ENCODE data around the gene DDX39A. TPM values are rescaled to one million over a fixed set of nuclear protein-coding genes. Genes with fewer than 3 reads are reported as not detected.
A peak's percentile ranks its signal among the peaks of the same experiment; 100 is the strongest.
"Not testable (repeated sequence)": the region's sequence is repeated elsewhere in the genome, so short reads cannot be mapped to it uniquely, and the experiment has no call there.

Gene DDX39A
- 100 to 1,000 TPM; 232 to 269 TPM for total RNA-seq

GRCh38 chr19:14419106-14419813 lies at the start of gene DDX39A:
TSS of gene DDX39A (minus strand) at chr19:14419341. CDS start at chr19:14413220, 6,121 bp downstream.
- CTCF ChIA-PET: interaction anchor here (1.0 to 1.5 kb wide), 7 partner anchors 12 to 283 kb away, joined by 3 to 16 read pairs (median 4); partner anchors contain the start of genes ASF1B and PKN1
- H3K4me1 Mint-ChIP-seq: peaks cover 37% of the 10 kb centered on the region

DNA sequence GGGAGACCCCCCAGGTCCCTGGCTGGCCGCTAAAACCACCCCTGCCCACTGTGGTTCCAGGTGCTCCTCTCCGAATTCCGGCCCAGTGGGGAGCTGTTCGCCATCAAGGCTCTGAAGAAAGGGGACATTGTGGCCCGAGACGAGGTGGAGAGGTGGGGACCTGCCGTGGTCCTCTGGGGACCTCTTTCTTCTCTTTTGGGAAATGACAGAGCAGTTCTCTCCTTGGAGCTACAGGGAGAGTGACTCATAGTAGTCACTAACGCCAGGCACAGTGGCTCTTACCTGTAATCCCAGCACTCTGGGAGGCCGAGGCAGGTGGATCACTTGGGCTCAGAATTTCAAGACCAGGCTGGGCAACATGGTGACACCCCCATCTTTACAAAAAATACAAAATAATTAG lies 48.7 kb upstream of the DDX39A start:
- DNase-seq: no peak
- Mint-ChIP-seq H3K9me3 (no peaks in the 10 kb centered on the region), H3K27ac (no peak overlapping the region), H3K36me3 (ENCODE audit: low read depth) (peaks cover 33% of the 10 kb centered on the region), H3K4me3 (no peak overlapping the region), H3K27me3 (peaks cover 3% of the 10 kb centered on the region), H3K4me1 (peaks cover 3% of the 10 kb centered on the region)
- POLR2A ChIA-PET: interaction anchor here (0.6 kb wide), 1 partner anchor 39 kb away, joined by 3 read pairs; no protein-coding TSS in a partner anchor
- CTCF ChIA-PET: interaction anchor here (0.7 to 1.2 kb wide), 3 partner anchors 9 to 104 kb away, joined by 3 read pairs; no protein-coding TSS in a partner anchor

More at GRCh38 chr19:14419106-14419813, at the start of gene DDX39A:
- peaks cover 35% of the 10 kb centered on the region for H3K36me3 Mint-ChIP-seq (ENCODE audit: low read depth)
- H3K4me3 Mint-ChIP-seq: peak within 1 kb of the TSS; percentile 99
- H3K27me3 Mint-ChIP-seq: no peaks in the 10 kb centered on the region
- POLR2A ChIA-PET: no interaction called here
- DNase-seq: peak; percentile 99
- peak within 1 kb of the TSS; percentile 99 for H3K27ac Mint-ChIP-seq
- peaks cover 4% of the 10 kb centered on the region for H3K9me3 Mint-ChIP-seq

DNA sequence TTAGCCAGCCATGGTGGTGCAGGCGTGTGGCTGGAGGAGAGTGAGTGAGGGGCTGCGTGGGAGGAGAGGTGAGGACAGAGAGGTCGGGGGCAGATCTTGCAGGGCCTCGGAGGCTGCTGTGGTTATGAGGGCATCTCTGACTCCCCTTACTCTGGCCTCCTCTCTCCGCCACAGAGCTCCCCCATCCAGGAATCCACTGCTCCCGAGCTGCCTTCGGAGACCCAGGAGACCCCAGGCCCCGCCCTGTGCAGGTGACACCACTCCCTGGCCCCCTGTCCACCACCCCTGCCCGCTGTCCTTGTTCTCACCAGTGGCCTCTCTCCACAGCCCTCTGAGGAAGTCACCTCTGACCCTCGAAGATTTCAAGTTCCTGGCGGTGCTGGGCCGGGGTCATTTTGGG lies 48.2 kb upstream of the DDX39A start:
- Mint-ChIP-seq H3K27me3 (no peaks in the 10 kb centered on the region), H3K4me1 (no peaks in the 10 kb centered on the region), H3K9me3 (no peaks in the 10 kb centered on the region), H3K36me3 (ENCODE audit: low read depth) (peaks cover 35% of the 10 kb centered on the region), H3K4me3 (no peak overlapping the region), H3K27ac (no peak overlapping the region)
- ChIA-PET POLR2A (interaction anchor here (0.6 kb wide), 1 partner anchor 40 kb away, joined by 3 read pairs; no protein-coding TSS in a partner anchor), CTCF (interaction anchor here (1.2 to 1.3 kb wide), 2 partner anchors 8 to 331 kb away, joined by 3 to 4 read pairs; partner anchors contain the start of gene ASF1B)
- no peak for DNase-seq

- no peak for DNase-seq
- CTCF ChIA-PET: interaction anchor here (0.6 kb wide), 1 partner anchor 9 kb away, joined by 3 read pairs; no protein-coding TSS in a partner anchor
- Mint-ChIP-seq H3K4me1 (peaks cover 4% of the 10 kb centered on the region), H3K27me3 (no peaks in the 10 kb centered on the region), H3K9me3 (no peaks in the 10 kb centered on the region), H3K27ac (no peak overlapping the region), H3K36me3 (ENCODE audit: low read depth) (peaks cover 51% of the 10 kb centered on the region), H3K4me3 (no peak overlapping the region)
- POLR2A ChIA-PET: no interaction called here
Measured at GRCh38 chr19:14463747-14464146, 44.6 kb upstream of the DDX39A start.

DNA sequence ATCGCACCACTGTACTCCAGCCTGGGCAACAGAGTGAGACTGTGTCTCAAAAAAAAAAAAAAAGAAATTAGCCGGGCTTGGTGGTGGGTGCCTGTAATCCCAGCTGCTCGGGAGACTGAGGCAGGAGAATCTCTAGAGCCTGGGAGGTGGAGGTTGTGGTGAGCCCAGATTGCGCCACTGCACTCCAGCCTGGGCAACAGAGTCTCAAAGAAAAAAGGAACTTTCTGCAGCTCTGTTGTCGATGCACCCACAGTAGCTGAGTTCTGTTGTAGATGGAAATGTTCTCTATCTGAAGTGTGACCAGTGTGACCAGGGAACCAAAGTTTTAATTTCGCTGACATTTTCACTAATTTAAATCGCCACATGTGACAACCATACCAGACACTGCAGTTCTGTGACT lies 43.3 kb upstream of the DDX39A start:
- DNase-seq, H3K9me3 Mint-ChIP-seq, H3K27me3 Mint-ChIP-seq, H3K4me3 Mint-ChIP-seq, H3K27ac Mint-ChIP-seq, POLR2A ChIA-PET, H3K4me1 Mint-ChIP-seq: not testable (repeated sequence)
- H3K36me3 Mint-ChIP-seq (ENCODE audit: low read depth): peaks cover 56% of the 10 kb centered on the region
- CTCF ChIA-PET: interaction anchor here (0.6 to 2.1 kb wide), 2 partner anchors 18 to 223 kb away, joined by 3 to 4 read pairs; no protein-coding TSS in a partner anchor

GRCh38 chr19:14460935-14461334 lies 41.8 kb upstream of the DDX39A start:
- no peaks in the 10 kb centered on the region for H3K9me3 Mint-ChIP-seq
- CTCF ChIA-PET: interaction anchor here (0.6 to 2.1 kb wide), 4 partner anchors 11 to 43 kb away, joined by 3 to 5 read pairs (median 4); no protein-coding TSS in a partner anchor
- no peaks in the 10 kb centered on the region for H3K27me3 Mint-ChIP-seq
- peaks cover 6% of the 10 kb centered on the region for H3K4me1 Mint-ChIP-seq
- POLR2A ChIA-PET: no interaction called here
- H3K36me3 Mint-ChIP-seq (ENCODE audit: low read depth): peaks cover 53% of the 10 kb centered on the region
- H3K4me3 Mint-ChIP-seq: no peak overlapping the region
- no peak for DNase-seq
- no peak overlapping the region for H3K27ac Mint-ChIP-seq

DNA sequence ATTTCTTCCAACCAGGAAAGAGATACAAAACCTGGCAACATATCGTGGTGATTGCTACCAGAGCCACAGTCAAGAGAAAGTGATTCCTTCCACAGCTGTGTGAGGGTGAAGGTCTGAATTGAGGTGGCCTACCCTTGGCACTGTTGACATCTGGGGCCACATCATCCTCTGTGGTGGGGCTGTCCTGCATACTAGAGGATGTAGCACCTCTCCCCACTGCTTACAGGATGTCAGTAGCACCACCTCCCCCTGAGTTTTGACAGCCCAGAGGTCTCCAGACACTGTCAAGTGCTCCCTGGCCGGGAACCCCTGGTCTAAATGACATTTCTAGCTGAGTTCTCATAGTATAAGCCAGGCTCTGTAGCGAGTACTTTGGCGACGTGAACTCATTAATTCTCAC lies 40.6 kb upstream of the DDX39A start:
- CTCF ChIA-PET: interaction anchor here (1.0 to 2.5 kb wide), 3 partner anchors 8 to 20 kb away, joined by 3 to 10 read pairs (median 3); no protein-coding TSS in a partner anchor
- DNase-seq: no peak
- H3K36me3 Mint-ChIP-seq (ENCODE audit: low read depth): peaks cover 52% of the 10 kb centered on the region
- H3K27ac Mint-ChIP-seq: no peak overlapping the region
- H3K27me3 Mint-ChIP-seq: no peaks in the 10 kb centered on the region
- POLR2A ChIA-PET: no interaction called here
- H3K9me3 Mint-ChIP-seq: no peaks in the 10 kb centered on the region
- H3K4me3 Mint-ChIP-seq: no peak overlapping the region
- peaks cover 7% of the 10 kb centered on the region for H3K4me1 Mint-ChIP-seq

GRCh38 chr19:14452303-14452702 lies 33.2 kb upstream of the DDX39A start:
- POLR2A ChIA-PET, CTCF ChIA-PET, H3K27ac Mint-ChIP-seq, H3K4me3 Mint-ChIP-seq, H3K9me3 Mint-ChIP-seq, H3K27me3 Mint-ChIP-seq, DNase-seq: not testable (repeated sequence)
- peaks cover 15% of the 10 kb centered on the region for H3K4me1 Mint-ChIP-seq
- peaks cover 46% of the 10 kb centered on the region for H3K36me3 Mint-ChIP-seq (ENCODE audit: low read depth)

DNA sequence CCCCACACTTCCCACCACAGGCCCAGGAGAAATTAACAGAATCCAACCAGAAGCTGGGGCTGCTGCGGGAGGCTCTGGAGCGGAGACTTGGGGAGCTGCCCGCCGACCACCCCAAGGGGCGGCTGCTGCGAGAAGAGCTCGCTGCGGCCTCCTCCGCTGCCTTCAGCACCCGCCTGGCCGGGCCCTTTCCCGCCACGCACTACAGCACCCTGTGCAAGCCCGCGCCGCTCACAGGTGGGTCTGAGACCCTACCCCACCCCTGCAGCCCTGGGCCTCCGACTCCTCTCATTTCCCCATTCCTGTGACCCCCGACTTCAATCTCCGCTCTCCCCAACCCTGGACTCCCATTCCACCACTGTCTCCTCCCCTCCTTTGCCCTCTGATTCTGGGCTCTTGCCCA lies 31.7 kb upstream of the DDX39A start:
- Mint-ChIP-seq H3K9me3 (no peaks in the 10 kb centered on the region), H3K27me3 (no peaks in the 10 kb centered on the region), H3K4me1 (peaks cover 14% of the 10 kb centered on the region), H3K36me3 (ENCODE audit: low read depth) (peaks cover 57% of the 10 kb centered on the region), H3K4me3 (no peak overlapping the region), H3K27ac (no peak overlapping the region)
- ChIA-PET CTCF (interaction anchor here (1.0 kb wide), 1 partner anchor 18 kb away, joined by 3 read pairs; the partner anchor contains the start of gene PKN1), POLR2A (no interaction called here)
- no peak for DNase-seq

DNA sequence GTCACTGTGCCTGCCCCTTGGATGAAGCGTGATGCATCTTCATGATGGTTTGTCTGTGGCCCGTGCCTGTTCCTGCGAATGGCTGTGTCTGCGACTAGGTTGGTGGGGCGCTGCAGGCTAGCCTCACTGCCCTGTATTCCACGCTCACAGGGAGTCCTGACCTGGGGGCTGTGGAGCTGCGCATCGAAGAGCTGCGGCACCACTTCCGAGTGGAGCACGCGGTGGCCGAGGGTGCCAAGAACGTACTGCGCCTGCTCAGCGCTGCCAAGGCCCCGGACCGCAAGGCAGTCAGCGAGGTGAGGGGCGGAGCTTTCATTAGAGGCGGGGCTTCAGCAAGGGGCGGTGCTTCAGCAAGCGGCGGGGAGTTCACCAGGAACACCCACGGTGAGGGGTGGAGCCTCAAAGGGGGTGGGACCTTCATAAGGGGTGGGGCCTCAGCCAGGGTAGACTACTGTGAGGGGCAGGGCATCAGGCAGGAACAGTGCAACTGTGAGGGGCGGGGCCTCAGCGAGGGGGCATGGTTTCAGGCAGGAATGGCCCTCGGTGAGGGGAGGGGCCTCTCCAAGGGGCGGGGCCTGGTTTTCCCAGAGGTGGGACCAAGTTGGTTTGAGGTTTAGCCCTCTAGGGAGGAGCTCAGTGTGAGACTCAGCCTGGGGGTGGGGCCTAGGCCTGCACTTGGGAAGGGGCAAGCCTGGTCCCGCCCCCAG lies 31.2 kb upstream of the DDX39A start:
- POLR2A ChIA-PET: no interaction called here
- no peaks in the 10 kb centered on the region for H3K9me3 Mint-ChIP-seq
- CTCF ChIA-PET: interaction anchor here (0.9 to 1.0 kb wide), 2 partner anchors 18 to 30 kb away, joined by 3 to 4 read pairs; partner anchors contain the start of gene PKN1
- H3K27me3 Mint-ChIP-seq: no peaks in the 10 kb centered on the region
- no peak overlapping the region for H3K4me3 Mint-ChIP-seq
- H3K4me1 Mint-ChIP-seq: peaks cover 13% of the 10 kb centered on the region
- peak overlapping the region; percentile 31 for H3K27ac Mint-ChIP-seq
- peaks cover 55% of the 10 kb centered on the region for H3K36me3 Mint-ChIP-seq (ENCODE audit: low read depth)
- DNase-seq: peak; percentile 77

- Mint-ChIP-seq H3K9me3 (no peaks in the 10 kb centered on the region), H3K36me3 (ENCODE audit: low read depth) (peaks cover 54% of the 10 kb centered on the region), H3K4me3 (no peak overlapping the region), H3K4me1 (peaks cover 14% of the 10 kb centered on the region), H3K27ac (no peak overlapping the region), H3K27me3 (no peaks in the 10 kb centered on the region)
- ChIA-PET POLR2A (no interaction called here), CTCF (no interaction called here)
- DNase-seq: no peak
Measured at GRCh38 chr19:14449321-14449720, 30.2 kb upstream of the DDX39A start.

- Mint-ChIP-seq H3K27me3 (no peaks in the 10 kb centered on the region), H3K9me3 (no peaks in the 10 kb centered on the region), H3K36me3 (ENCODE audit: low read depth) (peaks cover 70% of the 10 kb centered on the region), H3K27ac (no peak overlapping the region), H3K4me3 (no peak overlapping the region), H3K4me1 (peaks cover 23% of the 10 kb centered on the region)
- ChIA-PET CTCF (interaction anchor here (0.6 to 1.3 kb wide), 2 partner anchors 8 to 36 kb away, joined by 3 read pairs; no protein-coding TSS in a partner anchor), POLR2A (no interaction called here)
- DNase-seq: no peak
Measured at GRCh38 chr19:14446336-14447036, 27.3 kb upstream of the DDX39A start.
